Colon (tissue), 2 donors: ENCODE data around the gene ARMC2.
"Not testable (repeated sequence)": the region's sequence is repeated elsewhere in the genome, so short reads cannot be mapped to it uniquely, and the experiment has no call there.

Experiments used
- FAIRE-seq: peaks from 2 replicates; lab custom pipeline; 2012; peaks lifted over from hg19 to GRCh38; lab: Jason Lieb, UNC
- donor health status: control.
- donor health status: control.

Gene ARMC2

DNA sequence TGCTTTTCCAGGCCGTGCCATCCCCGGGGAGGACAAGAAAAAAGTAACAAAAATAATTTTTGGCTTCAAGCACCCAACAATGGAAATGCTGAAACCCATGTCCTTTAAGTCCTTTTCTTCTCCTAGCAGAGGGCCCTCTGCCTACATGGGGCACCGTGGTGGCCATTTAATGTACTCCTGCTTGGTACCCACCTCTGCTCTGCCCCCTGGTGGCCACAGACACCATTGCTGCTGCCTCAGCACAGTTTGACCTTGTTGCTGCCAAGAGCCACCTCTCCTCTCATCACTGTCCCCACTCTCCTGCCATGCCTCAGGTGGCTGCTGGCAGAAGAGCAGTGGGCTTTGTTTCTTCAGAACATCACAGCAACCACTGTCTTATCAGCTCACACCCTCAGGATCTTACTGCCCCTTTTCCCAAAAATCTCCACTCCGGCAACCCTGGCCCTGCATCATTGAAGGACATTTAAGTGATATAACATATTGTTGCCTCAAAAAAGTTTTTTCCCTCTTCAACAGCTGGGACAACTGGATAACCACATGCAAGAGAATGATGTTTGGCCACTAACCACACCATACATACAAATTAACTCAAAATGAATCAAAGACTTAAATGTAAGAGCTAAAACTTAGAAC lies 12.9 kb upstream of the ARMC2 start:
- FAIRE-seq = no peak

DNA sequence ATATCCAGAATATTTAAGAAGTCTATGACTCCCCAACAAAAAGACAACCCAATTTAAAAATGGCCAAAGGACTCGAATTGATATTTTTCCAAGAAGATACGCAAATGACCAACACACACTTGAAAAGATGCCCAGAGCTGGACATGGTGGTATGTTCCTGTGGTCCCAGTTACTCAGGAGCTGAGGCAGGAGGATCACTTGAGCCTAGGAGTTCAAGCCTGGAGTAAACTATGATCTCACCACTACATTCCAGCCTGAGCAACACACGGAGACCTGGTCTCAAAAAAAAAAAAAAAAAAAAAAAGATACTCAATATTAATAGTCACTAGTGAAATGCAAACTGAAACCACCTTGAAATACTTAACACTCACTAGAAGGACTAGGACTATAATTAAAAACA lies 12.2 kb upstream of the ARMC2 start:
- no peak for FAIRE-seq

DNA sequence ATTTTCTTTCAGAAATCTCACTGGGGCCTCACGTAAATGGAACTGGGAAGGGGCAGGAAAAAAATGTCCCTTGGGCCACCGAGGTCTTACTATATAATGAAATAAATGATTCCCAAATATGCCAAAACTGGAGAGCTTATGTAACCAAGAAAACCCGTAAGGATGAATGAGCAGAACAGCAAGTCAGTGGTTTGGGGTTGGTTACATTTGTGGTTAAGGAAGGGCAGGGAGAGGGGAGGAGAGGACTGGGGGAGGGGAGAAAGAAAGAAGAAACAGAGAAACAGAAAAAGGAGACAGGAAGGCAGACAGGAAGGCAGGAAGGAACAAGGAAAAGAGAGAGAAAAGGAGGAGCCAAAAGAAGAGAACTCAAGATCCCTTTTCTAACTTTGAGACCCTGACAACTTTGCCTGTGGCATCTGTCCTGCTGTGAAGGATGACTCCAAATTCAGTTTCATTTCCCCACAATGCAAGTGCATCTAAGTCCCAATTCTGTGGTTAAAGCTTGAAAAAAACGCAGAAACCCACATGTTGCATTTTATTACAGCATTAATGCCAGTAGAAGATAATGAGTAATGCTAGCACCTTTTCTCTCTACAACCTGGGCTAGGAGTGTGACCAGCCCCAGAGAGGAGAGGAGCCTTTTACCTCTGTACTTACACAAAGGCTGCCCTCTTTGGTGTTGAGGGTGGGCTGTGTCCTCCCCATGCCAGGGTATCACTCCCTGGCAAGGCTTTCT lies 10.8 kb upstream of the ARMC2 start:
- FAIRE-seq = no peak

DNA sequence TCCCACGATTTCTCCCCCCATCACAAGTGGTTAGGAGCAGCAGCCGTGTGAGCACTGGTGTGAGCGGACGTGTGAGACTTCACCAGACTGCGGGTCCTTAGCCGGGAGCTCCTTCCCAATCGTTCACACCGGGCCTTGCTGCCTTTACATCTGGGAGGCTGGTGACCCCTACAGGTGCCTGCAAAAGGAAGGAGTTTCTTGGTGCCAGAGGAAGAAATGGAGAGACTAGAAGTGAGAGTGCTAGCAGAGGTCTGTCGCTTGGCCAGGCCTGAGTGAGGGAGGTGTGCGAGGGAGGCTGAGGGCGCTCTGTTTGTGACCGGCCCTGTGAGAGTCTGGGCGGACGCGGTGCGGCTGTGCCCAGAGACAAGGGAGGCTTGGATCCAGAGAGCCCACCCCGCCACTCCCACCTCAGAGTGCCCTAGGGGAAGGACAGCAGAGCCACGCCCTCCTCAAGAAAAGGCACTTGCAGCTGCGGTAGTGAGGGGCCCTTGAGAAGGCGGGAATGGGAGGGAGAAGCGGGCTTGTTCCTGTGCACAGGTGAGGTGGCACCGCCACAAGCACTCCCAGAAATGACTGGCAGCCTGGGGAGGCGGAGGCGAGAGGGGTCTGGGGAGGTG lies 10.0 kb upstream of the ARMC2 start:
- no peak for FAIRE-seq

DNA sequence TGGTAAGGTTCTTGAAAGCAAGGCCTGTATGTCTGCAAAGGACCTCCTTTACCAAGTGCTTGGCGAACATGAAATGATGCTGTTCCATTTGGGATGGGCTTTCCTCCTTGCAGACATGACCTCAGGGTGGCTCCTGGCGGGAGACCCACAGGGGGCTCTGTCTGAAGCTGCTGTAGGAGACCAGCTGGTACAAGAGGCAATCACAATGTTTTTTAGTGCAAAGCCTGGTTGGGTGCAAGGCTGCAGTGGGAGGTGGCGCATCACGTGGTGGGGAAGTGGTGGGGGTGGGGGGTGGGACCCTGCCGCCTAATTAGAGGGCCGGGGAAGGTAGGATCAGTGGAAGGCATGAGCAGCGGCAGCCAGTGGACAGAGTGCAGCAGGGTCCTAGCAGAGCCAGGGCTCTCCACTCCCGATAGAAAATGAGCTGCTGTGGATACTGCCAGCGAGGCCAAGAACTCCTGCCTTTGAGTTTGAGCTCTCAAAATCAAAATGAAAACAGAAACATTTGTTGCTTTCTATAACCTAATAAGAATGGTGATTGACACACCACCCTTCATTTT lies 9.1 kb upstream of the ARMC2 start:
- FAIRE-seq = no peak

DNA sequence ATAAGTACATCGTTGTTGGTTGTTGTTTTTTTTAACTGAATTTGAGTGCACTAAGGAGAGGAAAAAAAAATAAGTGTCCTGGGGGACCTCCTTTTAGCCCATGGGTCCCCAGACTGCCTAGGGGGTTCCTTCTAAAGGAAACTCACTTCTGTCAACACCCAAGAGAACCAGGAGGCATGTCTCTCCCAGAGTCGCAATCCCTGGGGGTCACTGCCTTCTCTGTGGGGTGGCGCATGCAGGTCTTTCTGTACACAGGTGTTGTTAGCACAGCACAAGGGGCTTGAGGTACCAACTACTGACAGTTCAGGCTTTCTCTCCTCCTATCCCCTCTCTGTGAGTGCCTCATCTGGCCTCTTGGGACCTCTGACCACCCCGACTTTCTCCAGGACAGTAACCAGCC lies 7.3 kb upstream of the ARMC2 start:
- FAIRE-seq = no peak

DNA sequence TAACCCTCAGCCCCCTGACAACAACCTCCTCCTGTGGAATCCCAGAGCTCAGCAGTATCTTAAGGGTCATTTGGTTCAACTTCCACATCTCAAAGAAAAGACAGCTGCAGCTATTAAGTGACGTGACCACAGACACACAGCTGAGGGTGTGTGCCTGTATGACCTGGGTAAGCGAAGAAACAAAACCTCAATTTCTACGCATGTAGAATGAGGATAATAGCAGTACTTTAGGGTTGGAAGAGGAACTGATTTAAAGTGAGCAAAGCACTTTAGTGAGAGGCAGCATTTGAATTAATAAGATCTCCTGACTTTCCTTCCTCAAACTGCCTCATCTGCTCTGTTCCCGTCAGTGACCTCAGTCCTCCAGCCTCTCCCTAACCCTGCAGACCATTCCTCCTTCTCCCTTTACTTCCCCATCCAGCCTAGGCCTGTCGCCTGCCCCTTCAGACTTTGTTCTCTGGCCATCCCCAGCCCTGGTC lies 6.8 kb upstream of the ARMC2 start:
- FAIRE-seq = no peak

DNA sequence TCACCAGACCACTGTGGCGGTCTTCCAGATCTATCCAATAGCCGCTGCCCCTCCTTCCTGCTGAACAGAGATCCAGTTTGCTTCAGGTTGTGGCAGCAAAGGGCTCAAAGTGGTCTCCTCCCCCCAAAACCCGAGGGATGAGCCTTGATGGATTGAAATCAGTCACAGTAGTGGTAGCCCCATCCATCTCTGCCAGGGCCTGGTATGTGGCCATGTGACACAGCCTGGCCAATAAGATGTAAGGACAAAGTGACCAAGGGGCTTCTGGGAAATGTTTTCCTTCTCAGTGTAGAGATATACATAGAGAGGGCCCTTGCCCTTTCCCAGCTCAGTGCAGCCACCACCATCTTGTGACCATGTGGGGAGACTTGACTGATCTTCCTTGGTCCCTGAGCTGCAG lies 4.1 kb upstream of the ARMC2 start:
- no peak for FAIRE-seq

DNA sequence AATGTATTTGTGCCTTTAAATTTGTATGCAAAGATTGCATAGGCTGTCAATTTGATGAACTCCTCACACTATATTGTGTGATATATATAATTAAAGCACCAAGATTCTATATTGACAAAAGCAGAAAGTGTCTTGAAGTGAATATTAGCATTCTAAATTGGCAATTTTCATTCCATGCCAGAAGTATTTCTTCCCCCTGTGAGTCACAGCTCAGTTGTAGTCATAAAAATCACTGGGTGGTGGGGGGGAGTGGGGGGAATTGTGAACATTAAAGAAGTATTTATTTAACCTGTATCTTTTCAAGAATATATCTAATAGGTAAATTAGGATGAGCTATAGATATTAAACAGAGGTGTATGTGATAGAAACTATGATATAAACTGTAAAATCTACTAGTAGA lies 3.1 kb upstream of the ARMC2 start:
- FAIRE-seq = no peak

DNA sequence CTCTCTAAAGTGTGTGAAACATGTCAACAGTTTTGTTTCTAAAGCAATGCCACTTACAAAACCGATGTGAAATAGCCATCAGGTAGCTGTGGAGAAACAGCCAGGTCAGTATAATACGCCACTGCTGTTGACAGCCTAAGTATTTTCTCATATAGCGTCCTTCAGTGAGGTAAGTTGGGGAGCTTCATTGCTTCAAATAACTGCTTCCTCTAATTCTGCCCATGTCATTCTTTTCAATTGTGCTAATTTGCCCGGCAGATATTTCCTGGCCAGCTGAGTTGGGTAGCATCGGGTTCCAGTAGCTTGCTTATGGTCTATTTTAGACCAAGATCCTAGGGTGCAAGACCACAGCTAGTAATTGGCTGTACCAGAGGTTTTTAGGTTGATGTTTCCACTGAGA lies 2.1 kb upstream of the ARMC2 start:
- no peak for FAIRE-seq

DNA sequence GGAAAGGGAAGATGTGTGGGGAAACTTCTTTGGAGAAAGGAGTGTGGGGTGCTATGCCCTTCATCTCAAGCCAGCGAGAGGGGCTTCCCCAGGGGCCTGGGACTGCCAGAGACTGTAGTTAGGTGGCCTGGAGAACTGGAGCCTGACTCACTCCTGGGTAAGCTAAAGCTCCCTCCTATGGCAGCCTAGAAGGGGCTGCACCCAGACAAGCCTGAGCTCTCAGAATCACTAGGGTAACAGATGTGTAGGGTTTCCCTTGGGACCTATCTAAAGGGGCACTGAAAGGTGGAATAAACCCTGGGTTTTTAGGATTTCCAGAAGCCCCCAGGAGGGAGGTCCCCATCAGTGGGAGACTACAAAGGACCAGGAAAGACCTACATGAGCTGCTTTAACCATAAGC lies 1.6 kb upstream of the ARMC2 start:
- FAIRE-seq = no peak

DNA sequence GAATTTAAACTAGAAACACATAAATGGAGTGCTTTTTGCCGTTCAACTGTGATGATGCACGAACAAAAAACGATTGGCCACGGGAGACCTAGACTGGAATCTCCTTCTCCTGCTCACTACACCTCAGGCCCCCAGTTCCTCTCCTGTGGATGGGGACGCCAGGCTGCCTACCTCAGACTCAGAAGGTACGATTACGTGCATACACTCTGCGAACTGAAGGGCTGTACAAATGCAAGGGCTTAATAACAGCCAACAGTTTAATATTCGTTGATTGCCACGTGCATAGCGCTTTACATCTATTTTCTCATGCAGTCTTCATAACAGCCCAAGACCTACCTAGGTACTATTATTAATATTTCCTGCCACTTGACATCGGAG lies 495 bp upstream of the ARMC2 start:
- no peak for FAIRE-seq

DNA sequence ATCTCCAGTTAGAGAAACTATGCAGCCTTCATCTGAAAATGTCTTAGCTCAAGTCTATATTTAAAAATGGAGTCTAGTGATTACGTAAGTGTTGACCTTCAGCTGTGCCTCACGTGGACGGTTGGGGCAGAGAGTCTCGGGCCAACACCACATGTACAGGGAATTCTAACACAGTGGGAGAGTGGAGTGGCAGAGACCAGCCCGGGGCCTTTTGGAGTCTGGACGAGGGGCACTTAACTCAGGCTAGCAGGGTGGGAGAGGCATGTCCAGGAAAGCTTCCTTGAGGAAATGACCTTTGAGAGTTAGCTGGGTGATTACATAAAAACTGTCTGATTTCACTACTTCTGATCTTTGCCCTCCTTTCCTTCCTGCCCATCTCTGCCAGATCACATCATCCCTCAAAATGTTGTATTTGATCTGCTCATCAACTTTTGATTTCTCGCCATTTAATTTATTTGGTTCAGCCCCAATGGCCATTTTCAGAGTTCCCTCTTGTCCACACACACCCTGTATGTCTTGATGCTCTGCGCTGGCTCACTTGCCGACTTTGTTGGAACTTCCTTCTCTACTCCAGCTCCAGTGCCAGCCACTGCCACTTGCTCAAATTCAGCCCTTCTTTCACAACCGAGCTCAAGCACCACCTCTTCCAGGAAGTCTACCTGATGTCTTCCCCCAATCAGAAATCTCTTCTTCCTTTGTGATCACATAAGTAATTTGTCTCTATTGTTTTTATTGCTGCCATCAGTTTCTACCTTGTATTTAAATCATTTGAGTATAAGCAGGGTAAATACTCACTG lies 2.6 kb downstream of the ARMC2 start:
- FAIRE-seq = no peak

DNA sequence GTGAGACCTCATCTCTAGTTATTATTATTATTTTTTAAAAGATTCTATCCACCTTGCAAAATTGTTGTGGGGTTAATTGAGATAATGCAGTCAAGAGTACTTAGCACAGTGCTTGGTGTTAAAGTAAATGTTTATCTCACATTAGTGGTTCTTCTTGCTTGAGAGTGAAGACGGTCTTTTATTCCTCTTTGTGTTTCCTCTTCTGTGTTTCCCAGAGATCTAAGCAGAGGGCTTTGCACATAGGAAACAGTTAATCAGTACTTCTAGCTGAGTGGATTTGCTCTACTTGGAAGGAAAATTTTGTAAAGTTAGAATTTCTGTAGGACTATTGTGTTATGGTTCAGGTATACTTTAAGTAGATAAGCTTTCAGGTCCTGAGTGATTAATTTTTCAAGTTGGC lies 3.5 kb downstream of the ARMC2 start:
- FAIRE-seq = no peak

DNA sequence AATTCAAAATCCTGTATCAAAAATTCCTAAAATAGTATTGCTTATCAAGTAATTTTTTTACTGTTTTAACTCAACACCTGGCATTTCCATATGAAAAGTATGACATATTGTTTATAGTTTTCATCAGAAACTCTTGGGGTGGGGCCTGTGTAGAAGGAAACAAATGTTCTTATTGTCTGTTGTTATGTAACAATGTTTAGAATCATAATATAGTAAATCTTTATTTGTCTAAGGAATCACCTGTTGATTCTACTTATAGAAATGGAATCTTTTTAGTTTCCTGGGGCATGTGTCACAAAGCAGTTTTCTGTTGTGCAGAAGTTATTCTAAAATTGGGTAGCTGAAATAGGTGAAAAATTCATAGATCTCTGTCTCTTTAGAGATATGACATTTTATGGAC lies 4.9 kb downstream of the ARMC2 start:
- no peak for FAIRE-seq

DNA sequence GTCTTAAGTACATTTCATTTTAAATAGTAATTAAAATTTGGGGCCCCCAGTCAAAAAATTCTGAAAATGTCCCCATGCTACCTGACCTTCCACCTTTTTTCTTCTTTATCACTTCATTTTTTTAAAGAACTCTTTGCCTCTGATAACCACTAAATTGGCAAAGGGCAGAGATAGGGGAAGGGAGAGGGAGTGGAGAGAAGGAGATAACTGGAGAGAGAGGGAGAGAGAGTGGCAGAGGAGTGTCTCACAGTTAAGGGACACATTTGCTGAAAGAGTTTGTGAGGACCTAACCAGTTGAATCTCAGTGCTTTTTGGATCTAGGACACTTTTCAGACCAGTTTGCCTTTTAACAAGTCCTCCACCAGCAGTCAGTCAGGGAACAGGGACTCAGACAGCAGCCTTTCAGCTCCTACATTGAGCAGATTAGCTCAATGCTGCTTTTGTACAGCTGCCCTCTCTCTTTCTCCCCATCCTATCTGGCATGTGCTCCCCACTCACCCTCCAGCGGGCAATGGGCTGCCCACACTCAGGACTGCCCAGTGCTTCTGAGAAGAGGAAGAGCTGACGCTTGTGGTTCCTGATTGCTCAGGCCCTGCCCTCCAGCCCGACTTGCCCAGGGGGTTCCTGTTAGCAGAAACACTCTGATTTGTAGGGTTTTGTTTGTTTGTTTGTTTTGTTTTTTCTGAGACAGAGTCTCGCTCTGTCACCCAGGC lies 14.4 kb downstream of the ARMC2 start:
- no peak for FAIRE-seq

DNA sequence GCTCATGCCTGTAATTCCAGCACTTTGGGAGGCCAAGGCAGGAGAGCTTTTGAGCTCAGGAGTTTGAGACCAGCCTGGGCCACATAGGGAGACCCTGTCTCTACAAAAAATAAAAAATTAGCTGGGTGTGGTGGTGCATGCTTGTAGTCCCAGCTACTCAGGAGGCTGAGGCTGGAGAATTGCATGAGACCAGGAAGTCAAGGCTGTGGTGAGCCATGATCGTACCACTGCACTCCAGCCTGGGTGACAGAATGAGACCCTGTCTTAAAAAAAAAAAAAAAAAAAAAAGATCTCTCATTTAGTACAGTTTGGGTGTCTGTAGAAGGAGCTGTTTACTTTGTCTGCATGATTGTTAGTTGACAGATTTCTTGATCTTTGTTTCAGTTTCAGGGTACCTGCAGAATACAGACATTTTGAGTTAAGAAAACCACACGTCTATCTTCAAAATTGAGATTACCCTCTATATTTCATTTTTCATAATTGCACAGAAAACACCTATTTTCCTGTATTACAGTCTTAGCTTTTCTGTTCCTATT lies 17.6 kb downstream of the ARMC2 start:
- FAIRE-seq = not testable (repeated sequence)

DNA sequence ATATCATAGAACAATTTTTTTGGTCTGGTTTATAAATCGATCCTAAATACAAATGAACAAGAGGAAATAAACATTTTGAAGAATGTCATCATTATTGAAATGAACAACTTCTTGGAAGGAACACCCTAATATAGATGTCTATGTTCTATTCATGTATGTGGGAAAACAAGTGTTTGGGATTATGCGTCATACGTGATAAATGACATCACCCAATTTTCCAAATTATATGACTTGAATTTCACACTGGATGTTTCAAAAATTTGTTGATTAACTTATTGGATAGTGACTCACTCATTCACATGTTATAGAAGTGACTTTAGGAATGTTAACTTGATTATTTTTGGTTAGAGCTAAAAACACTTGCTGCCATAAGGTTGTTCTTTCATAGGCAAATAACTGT lies 18.6 kb downstream of the ARMC2 start:
- peak; percentile 60 for FAIRE-seq

DNA sequence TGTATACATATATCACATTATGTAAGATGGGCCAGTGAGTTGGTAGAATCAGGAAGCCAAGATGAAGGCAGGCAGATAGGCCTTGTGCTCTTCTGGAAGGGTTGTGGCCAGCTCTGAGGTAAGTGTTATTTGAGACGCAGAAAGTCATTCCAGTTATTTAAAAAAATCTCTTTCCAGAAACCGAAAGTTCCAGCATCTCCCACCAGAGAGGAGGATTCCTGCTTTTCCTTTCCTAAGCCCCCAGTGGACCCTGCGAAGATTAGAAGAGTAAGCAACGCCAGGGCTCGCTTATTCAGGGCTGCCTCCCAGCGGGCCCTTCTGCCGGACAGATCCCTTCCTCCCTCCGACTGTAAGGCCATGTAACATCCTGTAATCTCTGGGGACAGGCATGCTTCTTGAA lies 20.4 kb downstream of the ARMC2 start:
- no peak for FAIRE-seq

DNA sequence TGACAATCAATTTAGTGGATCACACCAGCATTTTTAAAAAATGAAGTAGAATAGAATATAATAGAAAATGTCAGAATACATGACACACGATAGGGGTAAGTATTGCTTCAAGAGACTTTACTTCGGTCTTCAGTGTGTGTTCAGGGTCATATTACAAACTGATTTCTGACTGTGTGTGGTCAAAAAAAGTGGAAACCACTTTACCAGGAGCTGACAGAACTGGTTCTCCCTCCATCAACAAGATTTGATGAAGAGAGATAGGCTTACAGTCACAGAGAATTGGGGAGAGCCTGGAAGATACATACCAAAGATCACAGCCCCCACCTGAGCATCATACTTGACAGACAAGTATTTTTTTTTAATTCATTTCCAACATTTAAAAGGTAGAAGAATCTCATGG lies 21.7 kb downstream of the ARMC2 start:
- FAIRE-seq = no peak

DNA sequence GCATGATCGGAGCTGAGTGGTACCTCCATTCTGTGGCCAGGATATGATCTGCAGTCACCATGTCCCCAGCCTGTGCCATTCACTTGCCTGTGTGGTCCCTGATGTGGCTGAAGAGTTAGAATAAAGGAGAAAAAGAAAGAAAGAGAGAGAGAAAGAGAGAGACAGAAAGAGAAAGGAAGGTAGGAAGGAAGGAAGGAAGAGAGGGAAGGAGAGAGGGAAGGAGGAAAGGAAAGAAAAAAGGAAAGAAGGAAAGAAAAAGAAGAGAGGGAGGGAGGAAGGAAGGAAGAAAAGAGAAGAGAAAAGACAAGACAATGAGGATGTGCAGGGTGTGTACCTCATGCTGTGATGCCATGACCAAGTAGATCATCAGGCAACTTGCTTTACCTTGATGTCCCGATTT lies 22.1 kb downstream of the ARMC2 start:
- no peak for FAIRE-seq

DNA sequence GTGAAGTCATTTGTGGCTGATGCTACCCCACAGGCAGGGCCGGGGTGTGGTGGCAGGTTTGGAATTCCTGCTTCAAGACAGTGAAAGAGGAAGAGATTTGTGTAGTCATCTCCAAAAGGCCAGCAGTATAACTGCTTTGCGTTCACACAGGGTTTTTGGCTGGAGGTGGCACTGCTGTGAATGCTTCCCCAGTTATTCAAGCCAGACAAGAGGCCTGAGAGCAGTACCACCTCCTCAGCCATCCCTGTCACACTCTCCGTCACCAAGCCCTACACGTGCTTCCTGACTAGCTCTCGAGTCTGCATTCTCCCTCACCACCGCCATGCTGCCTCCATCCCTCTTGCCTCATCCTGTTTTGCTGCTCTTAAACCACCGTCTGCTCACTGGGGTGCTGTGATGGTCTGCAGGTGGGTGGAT lies 23.9 kb downstream of the ARMC2 start:
- FAIRE-seq = no peak
